OCI-M2 (cell line): ENCODE results near the gene SASS6.
"Not testable (repeated sequence)": the region's sequence is repeated elsewhere in the genome, so short reads cannot be mapped to it uniquely, and the experiment has no call there.

Experiments used
- DNase-seq: peaks from one replicate; lab custom pipeline; 2025; ENCODE audit not compliant: unreplicated experiment; lab: John Stamatoyannopoulos, UW

The SASS6 gene

GRCh38 chr1:100051401-100051800 is 81.3 kb downstream of the SASS6 start:
- no peak for DNase-seq

GRCh38 chr1:100050139-100050538 is 82.6 kb downstream of the SASS6 start:
- no peak for DNase-seq

- DNase-seq, result not testable (repeated sequence)
Observed at GRCh38 chr1:100047235-100047708, 85.5 kb downstream of the SASS6 start.

DNA sequence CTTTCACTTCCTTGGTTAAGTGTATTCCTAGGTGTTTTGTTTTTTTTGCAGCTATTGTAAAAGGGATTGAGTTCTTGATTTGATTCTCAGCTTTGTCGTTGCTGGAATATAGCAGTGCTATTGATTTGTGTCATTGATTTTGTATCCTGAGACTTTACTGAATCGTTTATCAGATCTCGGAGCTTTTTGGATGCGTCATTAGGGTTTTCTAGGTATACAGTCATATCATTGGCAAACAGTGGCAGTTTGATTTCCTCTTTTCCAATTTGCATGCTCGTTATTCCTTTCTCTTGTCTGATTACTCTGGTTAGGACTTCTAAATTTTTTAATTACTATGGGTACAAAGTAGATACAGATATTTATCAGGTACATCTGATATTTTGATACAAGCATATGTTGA is 87.5 kb downstream of the SASS6 start:
- DNase-seq, result no peak

GRCh38 chr1:100039591-100039990 is 93.1 kb downstream of the SASS6 start:
- DNase-seq, result no peak

GRCh38 chr1:100038660-100039287 is 94.0 kb downstream of the SASS6 start:
- DNase-seq, result no peak

DNA sequence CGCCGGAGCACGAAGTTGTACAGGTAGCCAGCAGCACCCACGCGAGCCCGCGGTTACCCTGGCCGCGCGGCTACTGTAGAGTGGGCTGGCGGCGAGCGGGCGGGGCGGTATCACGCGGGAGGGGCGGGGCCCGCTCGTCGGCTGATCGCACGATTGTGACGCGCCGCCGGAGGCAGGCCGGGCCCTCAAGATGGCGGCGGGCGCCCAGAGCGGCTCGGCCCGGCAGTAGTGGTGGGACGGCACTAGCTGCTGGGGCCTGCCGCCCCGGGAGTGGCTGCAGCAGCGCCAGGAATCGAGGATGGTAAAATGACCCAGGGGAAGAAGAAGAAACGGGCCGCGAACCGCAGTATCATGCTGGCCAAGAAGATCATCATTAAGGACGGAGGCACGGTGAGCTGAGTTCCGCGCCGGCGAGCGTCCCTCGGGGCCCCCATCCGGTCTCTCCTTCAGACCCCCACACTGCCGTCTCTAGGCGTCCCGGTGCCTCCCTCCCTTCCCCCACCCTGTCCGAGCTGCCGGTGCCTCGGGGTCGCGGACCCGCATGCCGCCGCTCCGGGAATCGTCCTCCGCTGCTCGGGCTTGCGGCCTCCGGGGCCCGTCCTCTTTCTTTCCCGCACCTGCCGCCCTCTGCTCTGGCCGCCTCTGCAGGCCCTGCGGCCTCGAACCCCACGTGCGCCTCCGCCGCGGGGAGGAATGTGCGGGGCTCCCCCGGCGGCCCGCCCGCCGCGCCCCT is 94.6 kb downstream of the SASS6 start:
- no peak for DNase-seq

DNA sequence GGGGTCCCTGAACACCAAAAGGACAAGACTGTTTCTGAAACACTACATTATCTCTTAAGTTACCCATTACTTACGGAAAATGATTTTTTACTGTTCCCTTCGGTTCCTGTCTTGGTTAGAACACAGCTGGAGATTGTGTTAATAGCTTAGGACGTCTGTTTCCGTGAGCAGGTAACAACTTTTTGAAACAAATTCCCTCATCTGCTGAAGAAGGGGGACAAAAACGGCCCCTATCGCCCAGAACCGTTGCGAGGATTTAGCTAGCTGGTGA is 95.1 kb downstream of the SASS6 start:
- no peak for DNase-seq

DNA sequence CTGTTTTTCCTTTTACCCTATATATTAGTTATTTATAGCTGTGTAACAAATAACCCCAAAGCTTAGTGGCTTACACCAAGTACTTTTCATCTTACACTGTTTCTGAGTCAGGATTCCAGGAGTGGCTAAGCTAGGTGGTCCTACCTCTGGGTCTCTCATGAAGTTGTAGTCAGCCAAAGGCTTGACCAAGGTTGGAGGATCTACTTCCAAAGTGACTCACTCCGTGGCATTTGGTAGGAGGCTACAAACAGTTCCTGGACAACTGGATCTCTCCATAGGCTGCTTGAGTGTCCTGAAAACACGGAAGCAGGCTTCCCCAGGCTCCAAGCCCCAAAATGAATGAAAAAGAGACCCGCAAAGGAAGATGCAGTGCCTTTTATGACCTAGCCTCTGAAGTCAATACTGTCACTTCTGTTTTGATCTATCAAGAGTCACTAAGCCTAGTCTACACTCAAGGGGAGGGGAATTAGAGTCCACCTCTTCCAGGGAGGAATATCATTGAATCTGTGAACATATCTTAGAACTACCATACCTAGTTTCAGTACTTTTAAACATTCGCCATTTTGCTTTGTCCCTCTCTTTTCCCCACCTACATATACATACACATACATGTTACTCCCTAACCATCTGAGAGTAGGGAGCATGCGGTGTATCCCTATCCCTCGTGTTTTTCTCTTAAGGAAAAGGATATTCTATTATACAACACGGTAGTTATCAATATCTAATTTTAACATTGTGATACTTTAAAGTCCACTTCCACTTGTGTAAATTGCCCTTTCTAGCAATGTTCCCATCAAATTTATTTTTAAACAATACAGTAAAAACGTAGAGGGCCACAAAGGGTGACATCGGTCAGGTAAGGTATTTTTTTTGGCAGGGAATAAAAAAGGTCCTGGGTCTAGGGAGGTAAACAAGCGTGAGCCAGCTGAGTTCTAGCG is 95.7 kb downstream of the SASS6 start:
- no peak for DNase-seq

DNA sequence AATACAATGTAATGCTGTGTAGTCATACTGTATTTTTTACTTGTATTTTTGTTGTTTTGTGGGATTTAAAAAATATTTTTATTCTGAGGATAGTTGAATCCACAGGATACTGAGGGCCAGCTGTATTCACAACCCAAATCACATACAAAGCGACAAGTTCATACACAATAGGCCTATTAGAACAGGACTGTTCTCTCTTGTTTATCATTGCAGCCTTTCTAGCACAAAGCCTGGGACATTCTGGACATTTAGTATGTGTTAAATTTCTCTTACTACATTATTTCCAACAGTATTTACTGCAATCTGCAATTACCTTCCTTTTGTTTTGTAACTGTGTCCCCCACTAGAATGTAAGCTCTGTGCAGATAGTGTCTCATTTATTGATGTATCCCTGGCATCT is 97.5 kb downstream of the SASS6 start:
- DNase-seq, result no peak

DNA sequence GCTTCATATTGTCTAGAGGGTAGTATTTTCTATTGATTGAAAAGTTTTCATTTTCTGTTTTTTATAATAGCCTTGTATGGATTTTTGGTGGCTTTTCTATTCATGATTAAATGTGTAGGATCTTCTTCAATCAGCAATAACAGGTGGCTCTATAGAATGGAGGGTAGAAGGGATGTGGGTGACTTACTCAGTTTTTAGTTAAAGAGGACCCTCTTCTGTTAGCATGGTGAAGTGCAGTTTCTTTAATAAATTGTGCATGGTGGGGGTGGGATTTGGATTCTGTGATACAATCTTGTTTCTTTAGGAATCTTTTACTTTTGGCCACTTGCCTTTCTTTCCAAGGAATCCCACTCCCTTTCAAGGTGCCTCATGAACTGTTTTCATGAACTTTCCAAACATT is 98.3 kb downstream of the SASS6 start:
- DNase-seq, result no peak
